Liver (tissue), 9 donors: ENCODE measurements around the gene ZNF438. TPM values are rescaled to one million over a fixed set of nuclear protein-coding genes. Genes with fewer than 3 reads are reported as not detected.

Experiments used
- DNase-seq: peaks from one replicate; pipeline ENCODE4 v3.0.0-alpha.2; 2017; ENCODE audit warnings: low spot score
- H3K27ac ChIP-seq, 2 donors: one replicate each; pipeline ENCODE4 v1.7.0; 2013; ENCODE audit warnings: inconsistent platforms in 2 of 2, low read length in 2 of 2, control low read depth in 1 of 2, low read depth in 1 of 2, mild to moderate bottlenecking in 1 of 2
- H3K27me3 ChIP-seq, 4 donors: one replicate each; pipeline versions ENCODE4 v1.6.1 to v1.7.0; 2013; ENCODE audit warnings: low read length in 3 of 4, inconsistent platforms in 1 of 4, mild to moderate bottlenecking in 1 of 4, moderate library complexity in 1 of 4; ENCODE audit not compliant: control insufficient read depth in 4 of 4, insufficient read depth in 4 of 4
- H3K36me3 ChIP-seq, 4 donors: one replicate each; pipeline versions ENCODE4 v1.6.1 to v1.7.0; 2013; ENCODE audit warnings: low read length in 3 of 4, mild to moderate bottlenecking in 3 of 4, low read depth in 1 of 4, moderate library complexity in 1 of 4; ENCODE audit not compliant: control insufficient read depth in 4 of 4, insufficient read depth in 3 of 4
- H3K4me1 ChIP-seq, 4 donors: one replicate each; pipeline versions ENCODE4 v1.6.1 to v1.7.0; 2013; ENCODE audit warnings: low read length in 3 of 4, mild to moderate bottlenecking in 3 of 4, moderate library complexity in 1 of 4; ENCODE audit not compliant: control insufficient read depth in 4 of 4, insufficient read depth in 4 of 4
- H3K4me3 ChIP-seq, 3 donors: one replicate each; pipeline versions ENCODE4 v1.6.1 to v1.7.0; 2013; ENCODE audit warnings: low read length in 3 of 3, control low read depth in 1 of 3, low read depth in 1 of 3, mild to moderate bottlenecking in 1 of 3
- H3K9ac ChIP-seq, 2 donors: one replicate each; pipeline ENCODE4 v1.7.0; 2013; ENCODE audit warnings: low read length in 2 of 2, mild to moderate bottlenecking in 2 of 2, moderate library complexity in 2 of 2, control low read depth in 1 of 2, low read depth in 1 of 2
- H3K9me3 ChIP-seq, 4 donors: one replicate each; pipeline versions ENCODE4 v1.6.1 to v1.7.0; 2013; ENCODE audit warnings: low read length in 3 of 4; ENCODE audit not compliant: control insufficient read depth in 4 of 4
- ATF3 ChIP-seq: IDR thresholded peaks from 2 replicates; pipeline ENCODE4 v1.6.1; 2016; ENCODE audit warnings: antibody characterized with exemption
- CTCF ChIP-seq: fragments of 150-350 bp; IDR thresholded peaks from 2 replicates; pipeline ENCODE4 v1.5.1; 2017; ENCODE audit warnings: improper control_type of control experiment, low read depth, low read length; ENCODE audit not compliant: missing input control
- EGR1 ChIP-seq, 2 donors: IDR thresholded peaks; 2 replicates each; pipeline ENCODE4 v1.6.1; 2016 to 2018; ENCODE audit warnings: antibody characterized with exemption in 2 of 2, low read depth in 2 of 2
- FOXA1 ChIP-seq: IDR thresholded peaks from 2 replicates; pipeline ENCODE4 v1.6.1; 2016; ENCODE audit warnings: antibody characterized with exemption
- FOXA2 ChIP-seq: IDR thresholded peaks from 2 replicates; pipeline ENCODE4 v1.6.1; 2016; ENCODE audit warnings: antibody characterized with exemption
- GABPA ChIP-seq, 2 donors: IDR thresholded peaks in 1 of 2; conservative IDR thresholded peaks in 1 of 2; 2 replicates each; pipeline ENCODE4 v1.6.1; 2016; ENCODE audit warnings: antibody characterized with exemption in 2 of 2, mild to moderate bottlenecking in 1 of 2, moderate library complexity in 1 of 2
- HNF4A ChIP-seq, 2 donors: conservative IDR thresholded peaks; 2 replicates each; pipeline ENCODE4 v1.6.1; 2016; ENCODE audit warnings: antibody characterized with exemption in 2 of 2, mild to moderate bottlenecking in 2 of 2
- HNF4G ChIP-seq: IDR thresholded peaks from 2 replicates; pipeline ENCODE4 v1.6.1; 2016; ENCODE audit warnings: antibody characterized with exemption
- MAX ChIP-seq: IDR thresholded peaks from 2 replicates; pipeline ENCODE4 v1.6.1; 2016; ENCODE audit warnings: antibody characterized with exemption
- NR2F2 ChIP-seq: IDR thresholded peaks from 2 replicates; pipeline ENCODE4 v1.6.1; 2016; ENCODE audit warnings: antibody characterized with exemption
- RAD21 ChIP-seq, 2 donors: IDR thresholded peaks; 2 replicates each; pipeline ENCODE4 v1.6.1; 2016; ENCODE audit warnings: antibody characterized with exemption in 2 of 2, mild to moderate bottlenecking in 2 of 2
- REST ChIP-seq: IDR thresholded peaks from 2 replicates; pipeline ENCODE4 v1.6.1; 2016; ENCODE audit warnings: antibody characterized with exemption, mild to moderate bottlenecking
- RXRA ChIP-seq, 2 donors: IDR thresholded peaks; 2 replicates each; pipeline ENCODE4 v1.6.1; 2017 to 2018; ENCODE audit warnings: antibody characterized with exemption in 2 of 2, mild to moderate bottlenecking in 1 of 2
- SP1 ChIP-seq: IDR thresholded peaks from 2 replicates; pipeline ENCODE4 v1.6.1; 2018; ENCODE audit warnings: antibody characterized with exemption, mild to moderate bottlenecking
- YY1 ChIP-seq: IDR thresholded peaks from 2 replicates; pipeline ENCODE4 v1.6.1; 2016; ENCODE audit warnings: antibody characterized with exemption, mild to moderate bottlenecking
- ZBTB33 ChIP-seq: IDR thresholded peaks from 2 replicates; pipeline ENCODE4 v1.6.1; 2016; ENCODE audit warnings: antibody characterized with exemption
- WGBS: extraction: QIAGEN DNeasy Blood & Tissue Kit; methylation state at CpG from one replicate; pipeline ENCODE4 v1.1.7; 2013; 5-methylcytosine and 5-hydroxymethylcytosine counted together
- polyA plus RNA-seq, 2 donors: library from polyadenylated mRNA; stranded (reverse) in 1 of 2; unstranded in 1 of 2; fragments of 200-250 nt in 1 of 2; fragments of >200 nt in 1 of 2; fragmentation: Nextera tagmentation in 1 of 2; extraction: Ambion mirVana in 1 of 2; gene quantifications; one replicate each; pipeline versions ENCODE4 v1.2.1 to v1.2.3, GENCODE V29; 2013 to 2015
- total RNA-seq, 2 donors: library from RNA; depleted of rRNA; stranded (reverse); fragments of >200 nt; gene quantifications; one replicate each; pipeline ENCODE4 v1.2.3, GENCODE V29; 2014
- donor health status: healthy.
- donor health status: healthy.
- donor health status: healthy.
- donor health status: healthy.
- donor health status: healthy.

ZNF438 gene
- total and polyA plus RNA-seq, 4 donors: 1.9 to 2.9 (median 2.2) TPM

GRCh38 chr10:30823651-30824050 lies 208.0 kb downstream of the ZNF438 start (continued):
- TF ChIP-seq ATF3 (no peak), NR2F2 (no peak), YY1 (no peak), MAX (no peak), GABPA (IDR thresholded peaks at IDR 0.05 in 1 of 2, conservative IDR thresholded peaks at IDR 0.05 in 1 of 2) (no peak), HNF4G (no peak), ZBTB33 (no peak), HNF4A (conservative IDR thresholded peaks at IDR 0.05) (no peak), EGR1 (IDR thresholded peaks at IDR 0.05; ENCODE audit: low read depth in 2 of 2) (no peak)

- Histone ChIP-seq H3K36me3 (no peaks in the 10 kb centered on the region), H3K4me3 (no peak overlapping the region), H3K4me1 (peaks cover 0 to 2% (median 0%) of the 10 kb centered on the region in 4 donors), H3K9ac (no peak overlapping the region), H3K27ac (no peak overlapping the region), H3K9me3 (no peaks in the 10 kb centered on the region), H3K27me3 (no peaks in the 10 kb centered on the region)
- TF ChIP-seq RXRA (IDR thresholded peaks at IDR 0.05) (no peak), SP1 (no peak), FOXA1 (no peak), MAX (no peak), REST (no peak), YY1 (no peak), HNF4G (no peak), FOXA2 (no peak), EGR1 (IDR thresholded peaks at IDR 0.05; ENCODE audit: low read depth in 2 of 2) (no peak), CTCF (no peak), RAD21 (IDR thresholded peaks at IDR 0.05) (no peak), GABPA (IDR thresholded peaks at IDR 0.05 in 1 of 2, conservative IDR thresholded peaks at IDR 0.05 in 1 of 2) (no peak)
- no peak for DNase-seq
- WGBS: 91% methylated on average over 10 of the region's 10 CpGs
Observed at GRCh38 chr10:30822693-30823465, 208.8 kb downstream of the ZNF438 start.
